DMS114 treated with DMSO at 0.1 percent for 48 hours (cell line): ENCODE measurements around the gene FBXO47.

ENCODE experiments used
- DNase-seq: peaks from one replicate; lab custom pipeline; 2025; ENCODE audit not compliant: unreplicated experiment; lab: John Stamatoyannopoulos, UW

The FBXO47 gene, protein sequence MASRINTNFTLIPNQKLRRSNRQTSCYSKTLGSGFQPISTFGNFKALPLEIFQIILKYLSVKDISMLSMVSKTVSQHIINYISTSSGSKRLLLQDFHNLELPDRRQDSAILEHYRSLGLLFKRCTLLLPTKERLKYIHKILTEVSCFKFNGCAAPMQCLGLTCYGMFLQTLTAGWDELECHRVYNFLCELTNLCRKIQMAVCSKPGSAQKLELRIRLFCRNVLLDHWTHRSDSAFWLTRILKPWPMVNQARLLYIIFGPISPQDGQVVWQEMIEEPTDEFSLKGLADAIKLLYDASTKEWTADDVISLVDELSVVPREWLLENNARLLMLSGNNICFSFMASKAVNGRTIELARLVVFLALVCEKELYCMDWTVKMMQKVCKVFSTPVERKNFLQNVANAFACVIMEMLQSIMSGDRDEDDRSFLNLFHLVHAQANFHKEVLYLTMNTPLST

DNA sequence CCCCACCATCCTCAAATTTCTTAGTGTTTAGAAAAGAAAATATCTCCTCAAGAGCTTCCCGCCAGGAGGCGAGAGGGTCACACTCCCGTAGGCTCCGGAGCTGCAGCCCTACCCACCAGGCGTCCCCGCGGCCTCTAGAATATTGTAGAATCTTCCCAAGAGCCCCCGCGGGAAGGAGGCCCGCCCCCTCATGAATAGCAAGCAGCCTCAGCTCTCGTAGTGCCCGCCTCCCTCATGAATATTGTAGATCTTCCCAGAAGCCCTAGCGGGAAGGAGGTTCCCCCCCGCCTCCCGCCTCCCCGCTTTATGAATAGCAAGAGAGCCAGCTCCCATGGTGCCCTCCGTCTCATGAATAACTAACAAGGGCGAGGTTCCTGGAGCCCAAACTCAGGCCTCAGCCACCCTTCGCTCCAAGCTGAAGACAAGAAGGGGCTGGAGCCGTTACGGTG lies at the start of gene FBXO47:
Gene FBXO47, minus strand, starts transcription at position 114 of the 449 bp plus-strand sequence. CDS start 4,378 bp downstream, outside the sequence.
- peak; percentile 91 for DNase-seq

DNA sequence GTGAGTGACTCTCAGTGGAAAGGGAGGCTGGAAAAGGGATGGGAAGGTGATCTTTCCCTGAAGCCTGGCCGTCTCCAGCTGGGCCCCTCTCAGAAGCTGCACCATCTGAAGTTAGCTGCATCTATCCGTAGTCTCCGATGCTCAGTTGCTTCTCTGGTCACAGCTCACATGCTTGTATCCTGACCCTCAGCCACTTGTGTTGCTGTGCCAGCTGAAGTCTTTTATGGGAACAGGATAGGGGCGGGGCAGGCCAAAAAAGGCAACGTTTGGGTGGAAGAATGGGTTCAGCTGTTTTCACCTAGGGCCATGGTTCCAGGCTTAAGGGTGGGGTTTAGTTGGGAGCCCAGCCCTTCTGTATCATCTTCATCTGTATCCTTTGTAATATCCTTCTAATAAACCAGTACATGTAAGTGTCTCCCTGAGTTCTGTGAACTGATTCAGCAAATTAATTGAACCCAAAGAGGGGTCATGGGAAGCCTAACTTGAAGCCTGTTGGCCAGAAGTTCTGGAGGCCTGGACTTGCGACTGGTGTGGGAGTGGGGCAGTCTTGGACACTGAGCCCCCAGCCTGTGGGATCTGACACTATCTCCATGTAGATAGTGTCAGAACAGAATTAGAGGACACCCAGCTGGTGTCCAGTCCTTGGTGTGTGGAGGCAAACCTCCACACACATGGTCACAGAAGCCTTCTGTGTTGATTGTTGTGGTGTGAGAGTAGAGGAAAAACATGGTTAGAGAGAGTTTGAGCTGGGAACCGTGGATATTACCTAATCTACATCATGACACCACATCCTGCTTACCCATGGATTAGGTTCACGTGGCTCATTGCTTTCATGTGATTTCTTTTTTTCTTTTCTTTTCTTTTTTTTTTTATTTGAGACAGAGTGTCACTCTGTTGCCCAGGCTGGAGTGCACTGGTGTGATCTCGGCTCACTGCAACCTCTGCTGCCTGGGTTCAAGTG lies 49.3 kb upstream of the FBXO47 start:
- DNase-seq: no peak

DNA sequence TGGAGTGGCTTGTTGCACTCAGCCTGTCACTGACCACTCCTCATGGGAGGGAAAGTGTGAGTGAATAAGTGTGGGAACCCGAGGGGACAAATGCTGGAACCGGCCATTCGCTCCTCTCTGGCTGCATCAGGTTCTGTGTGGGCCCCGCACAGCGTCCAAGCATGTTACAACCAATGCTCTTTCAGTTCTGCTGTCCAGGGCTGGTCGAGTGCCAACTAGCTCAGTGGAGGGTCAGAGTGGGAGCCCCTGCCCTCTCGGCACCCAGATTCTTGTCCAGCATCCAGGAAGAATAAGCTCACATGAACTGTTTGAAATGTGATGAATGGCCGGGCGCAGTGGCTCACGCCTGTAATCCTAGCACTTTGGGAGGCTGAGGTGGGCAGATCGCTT lies 48.3 kb upstream of the FBXO47 start:
- DNase-seq: no peak

DNA sequence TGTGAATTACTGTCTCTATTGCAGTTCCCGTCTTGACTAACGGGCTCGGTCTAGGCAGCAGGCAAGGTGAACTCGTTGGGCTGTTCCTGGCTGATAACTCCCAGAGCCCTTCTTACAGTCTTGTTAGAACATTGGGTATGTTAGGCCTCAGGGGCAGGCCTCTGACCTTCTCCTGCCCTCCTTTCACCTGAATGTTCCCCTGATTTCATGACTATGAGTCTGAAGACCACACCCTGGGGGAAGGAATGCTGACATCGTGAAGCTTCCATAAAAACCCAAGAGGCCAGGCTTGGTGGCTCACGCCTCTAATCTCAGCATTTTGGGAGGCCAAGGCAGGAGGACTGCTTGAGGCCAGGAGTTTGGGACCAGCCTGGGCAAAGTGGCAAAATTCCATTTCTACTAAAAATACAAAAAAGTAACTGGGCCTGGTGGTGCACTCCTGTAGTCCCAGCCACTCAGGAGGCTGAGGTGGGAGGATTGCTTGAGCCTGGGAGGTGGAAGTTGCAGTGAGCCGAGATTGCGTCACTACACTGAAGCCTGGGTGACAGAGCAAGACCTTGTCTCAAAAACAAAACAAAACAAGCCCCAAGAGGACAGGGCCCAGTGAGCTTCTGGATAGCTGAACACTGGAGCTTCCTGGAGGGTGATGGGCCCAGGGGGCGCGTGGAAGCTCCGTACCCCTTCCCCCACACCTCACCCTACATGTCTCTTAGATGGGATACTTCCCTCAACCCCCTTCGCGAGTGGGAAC lies 47.8 kb upstream of the FBXO47 start:
- DNase-seq: no peak

DNA sequence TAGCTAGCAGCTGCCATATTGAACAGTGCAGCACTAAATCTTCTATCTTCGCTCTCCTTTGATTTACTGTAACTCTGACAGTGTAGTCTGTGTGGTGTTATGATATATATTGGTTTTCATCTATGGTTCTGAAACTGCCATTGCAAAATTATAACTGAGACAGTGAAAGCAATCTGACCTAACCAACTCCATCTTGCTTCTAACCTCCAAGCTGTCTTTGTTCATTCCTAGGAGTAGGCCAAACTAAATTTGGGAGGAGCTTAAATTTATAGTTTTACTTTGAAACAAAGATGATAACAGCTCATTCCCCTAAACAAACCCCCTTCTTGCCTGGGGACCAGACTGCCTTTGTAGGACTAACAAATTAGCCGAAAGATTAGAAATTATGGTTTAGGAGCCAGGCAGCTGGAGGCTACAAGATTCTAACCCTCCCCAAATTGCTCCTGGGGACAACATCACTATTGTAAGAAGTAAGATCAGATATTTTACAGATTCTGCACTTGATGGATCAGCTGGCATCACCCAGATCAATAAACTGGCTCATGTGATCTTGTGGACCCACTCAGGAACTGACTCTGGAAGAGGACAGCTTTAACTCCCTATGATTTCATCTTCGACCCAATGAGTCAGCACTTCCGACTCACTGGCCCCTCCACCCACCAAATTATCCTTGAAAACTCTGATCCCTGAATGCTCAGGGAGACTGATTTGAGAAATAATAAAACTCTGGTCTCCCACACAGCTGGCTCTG lies 47.0 kb upstream of the FBXO47 start:
- DNase-seq: no peak

DNA sequence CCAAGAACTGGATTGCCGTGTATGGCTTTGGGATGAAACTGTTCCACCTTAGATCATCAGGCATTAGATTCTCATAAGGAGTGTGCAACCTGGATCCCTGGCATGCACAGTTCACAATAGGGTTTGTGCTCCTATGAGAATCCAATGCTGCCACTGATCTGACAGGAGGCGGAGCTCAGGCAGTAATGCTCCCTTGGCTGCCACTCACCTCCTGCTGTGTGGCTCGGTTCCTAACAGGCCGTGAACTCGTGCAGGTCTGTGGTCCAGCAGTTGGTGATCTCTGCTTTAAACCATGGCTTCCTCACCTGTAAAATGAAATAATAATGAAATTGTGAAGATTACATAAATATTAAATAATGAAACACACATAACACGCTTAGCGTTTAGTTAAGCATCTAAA lies 45.5 kb upstream of the FBXO47 start:
- DNase-seq: no peak

DNA sequence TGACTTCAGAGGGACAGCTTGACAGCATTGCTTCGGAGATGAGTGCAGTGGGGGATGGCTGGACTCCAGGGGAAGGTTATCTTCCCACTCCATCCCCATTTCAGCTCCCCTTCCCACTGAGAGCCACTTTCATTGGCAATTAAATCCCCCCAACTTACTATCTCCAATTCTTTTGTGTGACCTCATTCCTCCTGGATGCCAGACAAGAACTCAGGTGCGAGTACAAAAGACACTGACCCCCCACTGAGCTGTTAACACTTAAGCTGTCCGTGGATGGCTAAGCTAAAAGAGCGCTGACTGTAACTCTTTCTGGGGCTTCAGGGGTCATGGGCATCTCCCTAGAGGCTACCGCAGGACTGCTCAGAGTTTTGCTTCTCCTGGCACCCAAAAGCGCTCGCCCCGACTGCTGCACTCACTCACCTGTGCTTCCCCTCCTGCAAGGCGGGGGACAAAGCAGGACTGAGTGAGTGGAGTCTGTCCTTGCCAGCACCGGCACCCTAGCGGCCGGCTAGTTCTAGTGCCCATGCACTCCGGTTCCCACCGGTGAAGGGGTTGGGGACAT lies 44.8 kb upstream of the FBXO47 start:
- no peak for DNase-seq

DNA sequence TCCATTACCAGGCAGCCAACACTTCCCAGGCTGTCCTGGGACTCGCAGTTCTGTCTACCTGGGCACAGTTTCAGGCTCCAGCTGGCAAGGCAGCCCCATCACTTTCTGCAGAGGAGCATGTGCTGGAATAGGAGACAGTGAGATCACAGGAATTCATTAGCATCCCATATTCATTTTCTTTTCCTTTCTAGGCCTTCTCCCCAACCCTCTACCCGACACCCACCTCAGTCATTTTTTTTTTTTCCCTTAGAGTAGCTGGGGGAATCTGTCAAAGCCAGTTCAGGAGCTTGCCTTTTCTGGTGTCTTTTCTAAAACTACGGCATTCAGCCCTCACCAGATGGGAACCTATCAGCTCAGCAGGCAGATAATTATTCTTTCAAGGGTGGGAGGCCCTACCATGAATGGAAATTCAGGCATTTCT lies 42.4 kb upstream of the FBXO47 start:
- no peak for DNase-seq

DNA sequence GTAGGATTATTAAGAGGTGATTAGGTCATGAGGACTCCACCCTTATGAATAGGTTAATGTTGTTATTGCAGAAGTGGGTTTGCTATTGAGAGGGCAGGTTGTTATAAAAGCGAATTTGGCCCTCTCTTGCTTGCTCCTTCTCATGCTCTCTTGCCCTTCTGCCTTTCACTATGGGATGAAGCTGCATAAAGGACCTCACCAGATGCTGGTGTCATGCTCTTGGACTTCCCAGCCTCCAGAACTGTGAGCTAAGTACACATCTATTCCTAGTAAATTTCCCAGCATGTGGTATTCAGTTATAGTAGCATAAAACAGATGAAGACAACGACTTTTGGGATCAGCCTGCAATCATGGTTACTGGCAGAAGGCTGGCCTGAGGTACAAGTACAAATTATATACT lies 41.4 kb upstream of the FBXO47 start:
- no peak for DNase-seq

DNA sequence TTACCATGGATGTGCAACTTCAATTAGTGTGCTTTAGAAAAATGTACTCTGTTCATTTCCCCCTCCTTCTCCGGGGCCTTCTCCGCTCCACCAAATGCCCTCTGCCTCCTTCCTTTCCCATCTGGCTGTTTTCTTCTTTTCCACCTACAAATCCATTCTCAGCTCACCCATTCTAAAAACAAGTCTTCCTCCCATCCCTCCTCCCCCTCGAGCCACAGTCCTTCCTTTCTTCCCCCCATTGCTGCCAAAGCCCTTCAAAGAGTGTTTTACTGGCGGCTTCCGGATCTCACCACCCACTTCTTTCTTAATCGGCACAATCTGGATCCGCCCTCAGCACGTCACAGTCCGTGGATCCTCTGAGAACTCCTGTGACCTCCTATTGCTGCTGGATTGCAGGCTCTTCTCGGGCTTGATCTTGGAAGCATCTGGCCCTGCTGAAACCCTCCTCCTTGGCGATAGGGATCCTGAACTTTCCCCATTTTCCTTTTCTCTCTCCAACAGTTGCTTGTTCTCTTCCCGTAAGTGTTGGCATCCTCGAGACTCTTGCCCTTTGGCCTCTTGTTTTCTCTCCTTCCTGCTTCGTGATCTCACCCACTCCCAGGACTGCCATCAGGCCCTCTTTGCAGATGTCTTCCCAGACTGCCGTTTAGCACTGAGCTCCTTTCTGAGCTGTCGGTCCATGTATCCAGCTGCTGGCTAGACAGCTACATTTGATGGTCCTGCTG lies 36.0 kb upstream of the FBXO47 start:
- DNase-seq: no peak

DNA sequence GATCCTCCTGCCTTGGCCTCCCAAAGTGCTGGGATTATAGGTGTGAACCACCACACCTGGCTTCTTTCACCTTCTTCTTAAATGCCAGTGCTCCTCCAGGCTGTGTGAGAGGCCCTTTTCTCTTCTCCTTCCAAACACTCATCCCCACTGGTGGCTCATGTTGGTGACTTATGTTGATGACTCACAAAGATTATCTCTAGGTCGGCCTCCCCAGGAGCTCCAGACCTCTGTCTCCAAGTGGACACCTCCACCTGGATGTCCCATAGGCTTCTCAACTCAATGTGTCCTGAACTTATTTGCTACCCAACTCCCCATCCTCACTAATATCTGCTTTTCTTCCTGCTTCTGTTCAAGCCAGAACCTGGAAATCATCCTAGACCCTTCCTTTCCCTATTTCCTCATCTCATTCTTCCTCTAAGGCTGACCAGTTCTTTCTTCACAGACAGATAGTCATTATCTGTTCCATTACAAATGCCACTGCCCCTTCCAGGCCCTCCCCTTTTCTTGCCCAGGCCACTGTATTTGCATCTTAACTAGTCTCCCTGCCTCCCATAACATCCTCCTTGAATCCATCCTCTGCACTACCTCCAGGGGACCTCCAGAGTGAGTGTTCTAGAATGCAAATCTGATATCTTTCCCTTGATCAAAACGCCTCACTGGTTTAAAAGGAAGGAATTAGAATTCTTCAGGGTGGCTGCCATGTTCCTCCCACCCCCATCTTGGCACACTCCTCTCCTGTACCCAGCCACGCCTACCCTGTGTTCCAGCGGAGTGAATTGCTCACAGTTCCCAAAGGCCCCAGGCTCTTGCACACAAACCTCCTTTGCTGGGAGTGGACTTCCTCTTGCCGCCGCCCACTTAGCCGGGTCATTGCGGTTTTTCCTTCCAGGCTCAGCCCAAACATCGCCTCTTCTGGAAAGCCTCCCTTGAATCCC lies 34.8 kb upstream of the FBXO47 start:
- no peak for DNase-seq

DNA sequence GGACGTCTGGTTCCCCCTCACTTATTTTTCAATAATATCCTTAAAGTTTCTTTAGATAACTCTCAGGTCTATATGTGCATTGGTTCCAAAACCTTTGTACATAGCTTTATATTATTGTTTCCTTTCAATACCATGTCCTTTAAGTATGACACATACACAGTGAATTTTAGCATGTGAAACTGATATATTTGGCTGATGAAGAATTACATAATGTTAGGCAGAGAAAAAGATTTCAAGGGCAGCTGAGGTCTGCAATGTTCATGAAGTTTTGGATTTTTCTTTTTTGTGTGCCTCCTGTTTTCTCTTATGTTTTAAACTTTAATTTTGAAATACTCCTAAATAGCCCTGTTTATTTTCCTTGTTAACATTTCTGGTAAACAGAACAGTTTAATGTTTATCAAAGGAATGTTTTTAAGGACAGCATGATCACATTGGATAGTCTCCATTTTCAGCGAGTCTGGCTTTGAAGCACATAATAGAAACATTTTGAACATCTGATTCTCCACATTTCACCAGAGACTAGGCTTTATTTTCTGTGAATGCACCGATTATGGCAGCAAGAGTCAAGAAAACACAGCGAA lies 32.9 kb upstream of the FBXO47 start:
- DNase-seq: no peak

DNA sequence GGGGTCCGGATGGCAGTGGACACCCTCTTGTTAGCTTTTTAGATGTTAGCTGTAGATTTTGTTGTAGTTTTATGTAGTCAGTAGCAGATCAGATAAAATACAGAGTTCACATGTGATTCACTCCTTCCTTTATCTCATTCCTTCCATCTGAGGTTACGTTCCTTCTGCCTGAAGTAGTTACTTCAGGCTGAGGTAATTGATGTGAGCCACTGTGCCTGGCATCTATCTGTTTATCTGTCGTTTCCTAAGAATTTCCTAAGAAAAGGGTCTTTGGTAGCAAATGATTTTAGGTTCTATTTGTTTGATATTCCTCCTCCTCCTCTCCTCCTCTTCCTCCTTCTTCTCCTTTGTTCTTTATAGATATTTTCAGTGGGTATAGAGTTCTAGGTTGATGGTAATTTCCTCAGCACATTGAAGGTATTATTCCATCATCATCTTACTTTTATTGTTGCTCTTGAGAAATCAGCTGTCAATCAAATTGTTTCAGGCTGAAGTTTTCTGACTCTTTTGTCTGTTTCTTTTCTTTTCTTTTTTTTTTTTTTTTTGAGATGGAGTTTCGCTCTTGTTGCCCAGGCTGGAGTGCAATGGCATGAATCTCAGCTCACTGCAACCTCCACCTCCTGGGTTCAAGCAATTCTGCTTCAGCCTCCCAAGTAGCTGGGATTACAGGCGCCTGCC lies 29.6 kb upstream of the FBXO47 start:
- no peak for DNase-seq

DNA sequence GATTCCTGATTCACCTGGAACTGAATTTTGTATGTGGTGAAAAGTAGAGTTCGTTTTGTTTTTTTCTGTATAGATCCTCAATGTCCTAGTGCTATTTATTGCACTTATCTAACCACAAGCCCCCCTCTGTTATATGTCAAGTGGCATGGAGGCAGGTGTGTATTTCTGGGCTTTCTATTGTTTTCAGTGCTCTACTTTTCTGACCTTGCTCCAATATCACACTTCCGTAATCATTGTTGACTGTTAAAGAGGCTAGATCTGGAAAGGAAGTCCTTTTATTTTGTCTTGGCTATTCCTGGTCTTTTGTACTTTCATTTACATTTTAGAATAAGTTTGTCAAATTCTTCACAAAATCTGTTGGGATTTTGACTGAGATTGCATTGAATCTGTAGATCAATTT lies 26.8 kb upstream of the FBXO47 start:
- DNase-seq: no peak

DNA sequence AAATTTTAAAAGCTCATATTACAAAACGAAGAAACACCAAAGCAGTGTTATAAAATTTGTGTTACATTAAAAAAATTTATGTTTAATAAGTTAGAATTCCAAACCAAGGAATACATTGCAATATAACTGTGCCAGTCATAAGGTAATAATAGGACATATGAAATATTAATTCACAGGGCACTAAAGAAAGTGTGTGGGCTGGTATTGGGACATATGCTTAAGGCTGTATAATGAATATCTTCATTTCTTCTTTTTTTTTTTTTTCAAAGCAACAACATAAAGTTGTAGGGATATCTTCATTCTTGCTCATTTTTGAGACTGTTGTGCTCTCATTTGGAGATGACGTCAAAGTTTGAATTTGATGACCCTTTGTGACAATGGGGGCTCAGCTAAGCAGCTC lies 17.5 kb upstream of the FBXO47 start:
- no peak for DNase-seq

DNA sequence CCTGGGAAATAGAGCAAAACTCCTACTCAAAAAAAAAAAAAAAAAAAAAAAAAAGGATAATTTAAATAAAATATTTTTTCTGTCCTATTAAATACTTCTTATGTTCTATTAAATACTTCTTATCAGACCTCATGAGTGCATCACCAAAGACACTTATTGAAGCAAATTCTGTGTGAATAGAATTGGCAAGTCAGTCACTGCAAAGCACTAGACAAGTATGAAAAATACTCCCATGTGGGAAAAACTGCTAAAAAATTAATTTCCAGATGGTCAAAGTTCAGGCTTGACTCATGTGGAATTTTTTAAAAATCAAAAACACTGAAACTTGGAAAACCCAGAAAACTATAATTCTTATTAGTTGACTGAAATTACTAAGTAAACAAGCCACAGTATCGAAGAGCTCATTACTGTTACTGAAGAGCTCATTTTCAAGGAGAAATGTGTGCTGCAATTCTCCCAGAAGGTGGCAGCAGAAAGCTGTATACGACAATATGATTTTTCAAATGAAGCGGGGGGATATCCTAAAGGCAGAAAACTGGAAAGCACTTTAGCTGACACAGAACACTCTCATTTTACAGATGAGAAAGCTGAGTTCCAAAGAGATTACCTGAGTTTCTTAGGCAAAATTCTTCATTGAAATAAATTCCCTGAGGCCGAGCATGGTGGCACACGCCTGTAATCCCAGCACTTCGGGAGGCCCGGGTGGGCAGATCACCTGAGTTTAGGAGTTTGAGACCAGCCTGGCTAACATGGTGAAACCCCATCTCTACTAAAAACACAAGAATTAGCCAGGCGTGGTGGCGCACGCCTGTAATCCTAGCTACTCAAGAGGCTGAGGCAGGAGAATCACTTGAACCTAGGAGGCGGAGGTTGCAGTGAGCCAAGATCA lies 15.9 kb upstream of the FBXO47 start:
- DNase-seq: peak; percentile 71
